ENCODE data around the gene SLCO6A1. TPM values are rescaled to one million over a fixed set of nuclear protein-coding genes. Genes with fewer than 3 reads are reported as not detected.

SLCO6A1 gene
- total and polyA plus RNA-seq, 12 donors, result not detected

DNA sequence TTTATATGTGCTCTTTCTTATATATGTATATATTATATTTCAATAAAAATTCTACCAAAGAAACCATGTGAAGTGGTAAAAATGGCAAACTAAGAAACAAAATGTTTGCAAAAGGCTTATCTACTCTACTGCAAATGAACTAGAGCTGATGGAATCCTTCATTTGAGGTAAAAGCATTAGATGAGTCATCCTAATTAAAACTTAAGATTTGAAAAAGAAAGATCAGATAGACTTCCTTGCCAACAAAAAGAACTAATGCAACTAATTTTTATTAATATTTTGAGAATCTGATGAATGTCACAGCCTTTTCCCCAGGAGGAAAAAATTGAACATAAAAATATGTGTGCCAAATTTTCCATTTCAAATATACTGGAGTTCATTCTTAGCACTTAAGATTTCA is 118.6 kb downstream of the SLCO6A1 start:
- no peak for ATAC-seq
- TF ChIP-seq, protein P1, sequence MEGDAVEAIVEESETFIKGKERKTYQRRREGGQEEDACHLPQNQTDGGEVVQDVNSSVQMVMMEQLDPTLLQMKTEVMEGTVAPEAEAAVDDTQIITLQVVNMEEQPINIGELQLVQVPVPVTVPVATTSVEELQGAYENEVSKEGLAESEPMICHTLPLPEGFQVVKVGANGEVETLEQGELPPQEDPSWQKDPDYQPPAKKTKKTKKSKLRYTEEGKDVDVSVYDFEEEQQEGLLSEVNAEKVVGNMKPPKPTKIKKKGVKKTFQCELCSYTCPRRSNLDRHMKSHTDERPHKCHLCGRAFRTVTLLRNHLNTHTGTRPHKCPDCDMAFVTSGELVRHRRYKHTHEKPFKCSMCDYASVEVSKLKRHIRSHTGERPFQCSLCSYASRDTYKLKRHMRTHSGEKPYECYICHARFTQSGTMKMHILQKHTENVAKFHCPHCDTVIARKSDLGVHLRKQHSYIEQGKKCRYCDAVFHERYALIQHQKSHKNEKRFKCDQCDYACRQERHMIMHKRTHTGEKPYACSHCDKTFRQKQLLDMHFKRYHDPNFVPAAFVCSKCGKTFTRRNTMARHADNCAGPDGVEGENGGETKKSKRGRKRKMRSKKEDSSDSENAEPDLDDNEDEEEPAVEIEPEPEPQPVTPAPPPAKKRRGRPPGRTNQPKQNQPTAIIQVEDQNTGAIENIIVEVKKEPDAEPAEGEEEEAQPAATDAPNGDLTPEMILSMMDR (IDR thresholded peaks at IDR 0.05), result no peak
- no peak for DNase-seq
- H3K36me3 ChIP-seq, result no peaks in the 10 kb centered on the region
- H3K4me3 ChIP-seq, result no peak overlapping the region
- H3K9me3 ChIP-seq, result peaks cover 0 to 35% (median 4%) of the 10 kb centered on the region in 11 donors
- intact Hi-C loops (cut with DNase I), result no loop called here
- no peak overlapping the region for H3K27ac ChIP-seq
- H3K27me3 ChIP-seq, result no peaks in the 10 kb centered on the region
- H3K4me1 ChIP-seq, result no peaks in the 10 kb centered on the region

DNA sequence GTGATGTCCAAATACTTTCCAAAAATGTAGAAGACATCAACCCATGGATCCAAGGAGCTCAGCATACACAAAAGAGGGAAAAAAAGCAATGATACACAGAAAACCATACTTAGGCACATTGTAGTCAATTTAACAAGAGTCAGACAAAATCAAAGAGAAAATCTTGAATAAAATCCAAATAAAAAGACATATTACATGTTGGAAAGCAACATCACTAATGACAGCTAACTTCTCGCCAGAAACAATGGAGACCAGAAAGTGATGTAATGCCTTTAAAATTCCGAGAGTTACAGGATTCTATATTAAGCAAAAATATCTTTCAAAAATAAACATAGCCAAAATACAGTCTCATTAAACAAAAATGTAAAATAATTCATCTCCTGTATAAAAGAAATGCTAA is 122.9 kb downstream of the SLCO6A1 start:
- ATAC-seq (no peak), DNase-seq (no peak)
- H3K27ac ChIP-seq, result no peak overlapping the region
- 41 to 48% methylated on average over 2 of the region's 2 CpGs for WGBS, 2 donors
- no peaks in the 10 kb centered on the region for H3K4me1 ChIP-seq
- H3K9me3 ChIP-seq, result peaks cover 0 to 11% (median 0%) of the 10 kb centered on the region in 11 donors
- H3K4me3 ChIP-seq, result no peak overlapping the region
- no peaks in the 10 kb centered on the region for H3K36me3 ChIP-seq
- intact Hi-C loops (cut with DNase I), result no loop called here
- TF ChIP-seq, protein P1 (IDR thresholded peaks at IDR 0.05), result no peak
- H3K27me3 ChIP-seq, result no peaks in the 10 kb centered on the region

DNA sequence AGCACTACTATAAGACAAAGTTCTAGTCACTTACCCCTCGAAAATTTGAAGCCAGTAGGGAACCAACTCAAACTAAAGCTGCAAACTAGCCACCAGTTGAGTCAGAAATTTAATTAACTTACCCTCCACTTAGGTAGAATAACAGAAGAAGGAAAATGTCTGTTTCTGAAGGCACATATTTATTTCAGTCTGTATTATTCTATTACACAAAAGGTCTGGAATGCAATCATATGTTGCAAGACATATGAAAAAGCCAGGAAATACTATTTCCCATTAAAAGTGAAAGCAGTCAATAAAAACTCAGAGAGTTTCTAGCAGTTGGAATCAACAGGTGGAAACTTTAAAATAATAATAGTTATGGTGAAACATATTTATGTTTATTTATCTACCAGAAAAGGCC is 123.5 kb downstream of the SLCO6A1 start:
- no peak overlapping the region for H3K4me3 ChIP-seq
- no peak overlapping the region for H3K27ac ChIP-seq
- TF ChIP-seq, protein P1 (IDR thresholded peaks at IDR 0.05), result no peak
- intact Hi-C loops (cut with DNase I), result no loop called here
- H3K9me3 ChIP-seq, result peaks cover 0 to 11% (median 0%) of the 10 kb centered on the region in 11 donors
- no peak for DNase-seq
- no peaks in the 10 kb centered on the region for H3K27me3 ChIP-seq
- H3K36me3 ChIP-seq, result no peaks in the 10 kb centered on the region
- 30 to 34% methylated on average over 1 of the region's 1 CpG for WGBS, 2 donors
- no peak for ATAC-seq
- no peaks in the 10 kb centered on the region for H3K4me1 ChIP-seq

DNA sequence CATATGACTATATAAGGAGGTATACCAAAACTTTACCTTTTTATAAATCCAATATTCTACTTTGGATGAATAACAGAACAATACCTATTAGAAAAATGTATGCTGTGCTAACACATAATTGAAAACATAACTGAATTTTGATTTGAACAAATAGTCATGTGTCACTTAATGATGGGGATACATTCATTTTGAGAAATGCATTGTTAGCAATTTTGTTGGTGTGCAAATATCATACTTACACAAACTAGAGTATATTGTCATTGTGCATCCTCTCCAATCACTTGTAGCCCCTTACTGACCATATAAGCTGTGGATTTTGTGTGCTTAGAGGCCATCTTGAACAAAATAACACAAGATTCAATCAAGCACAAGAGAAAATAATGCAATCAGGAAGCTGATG is 130.4 kb downstream of the SLCO6A1 start:
- H3K27ac ChIP-seq, result no peak overlapping the region
- H3K27me3 ChIP-seq, result no peaks in the 10 kb centered on the region
- H3K36me3 ChIP-seq, result no peaks in the 10 kb centered on the region
- DNase-seq (no peak), ATAC-seq (no peak)
- H3K4me1 ChIP-seq, result no peaks in the 10 kb centered on the region
- intact Hi-C loops (cut with DNase I), result no loop called here
- H3K9me3 ChIP-seq, result peaks cover 0 to 4% (median 0%) of the 10 kb centered on the region in 11 donors
- no peak overlapping the region for H3K4me3 ChIP-seq
- TF ChIP-seq, protein P1 (IDR thresholded peaks at IDR 0.05), result no peak

Data from heart right ventricle (tissue), 16 donors.